HepG2 (cell line): ENCODE data around the gene BORCS5. TPM values are rescaled to one million over a fixed set of nuclear protein-coding genes. Genes with fewer than 3 reads are reported as not detected.
A peak's percentile ranks its signal among the peaks of the same experiment; 100 is the strongest.

Experiments used
- ATAC-seq: fragments of 200-7000 bp; cut with Tn5 transposase; 3 replicates; pipeline ENCODE4 v1.9.1; 2020; ENCODE audit warnings: mild to moderate bottlenecking, moderate library complexity
- BruUV-seq: library from RNA; stranded (reverse); fragments of 400-500 nt; replicated peaks from 2 replicates; lab custom pipeline; 2021; lab: Mats Ljungman, UMichigan
- CTCF ChIA-PET: fragments of 300-600 bp; formaldehyde crosslinking; extraction: SDS; loops from one replicate; lab custom pipeline; 2021; ENCODE audit warnings: low total read pairs, inconsistent platforms, low intra/inter-chr PET ratio; lab: Yijun Ruan, JAX
- POLR2A ChIA-PET: fragments of 350-600 bp; sonication (Branson Sonifier 250); formaldehyde crosslinking; loops from one replicate; lab custom pipeline; 2020; ENCODE audit warnings: antibody characterized with exemption, inconsistent platforms; lab: Yijun Ruan, JAX
- DNase-seq: peaks from one replicate; pipeline ENCODE4 v3.0.0-alpha.2; 2015; ENCODE audit warnings: low spot score
- FAIRE-seq: peaks from 3 replicates; lab custom pipeline; 2011; peaks lifted over from hg19 to GRCh38; lab: Jason Lieb, UNC
- H2AFZ ChIP-seq: one replicate; pipeline ENCODE4 v1.6.1; 2011; ENCODE audit warnings: low read length, inconsistent platforms
- H3K27ac ChIP-seq: fragments of 300-600 bp; 3 replicates; pipeline ENCODE4 v1.8.0; 2011; ENCODE audit warnings: mixed run types, mild to moderate bottlenecking, mixed read lengths, low read length, inconsistent platforms; ENCODE audit not compliant: insufficient read depth; ENCODE audit errors: extremely low read length
- H3K27me3 ChIP-seq, 2 experiments: fragments of 200-600 bp in 1 of 2; 2 replicates in 1 of 2; 3 replicates in 1 of 2; pipeline versions ENCODE4 v1.6.0 to v1.8.0; 2011; ENCODE audit warnings: low read length in 2 of 2, mild to moderate bottlenecking in 2 of 2, moderate library complexity in 2 of 2, inconsistent platforms in 1 of 2; ENCODE audit not compliant: insufficient read depth in 2 of 2, control insufficient read depth in 1 of 2
- H3K36me3 ChIP-seq, 2 experiments: fragments of 200-600 bp in 1 of 2; replicated peaks in 1 of 2; 2 replicates in 1 of 2; 3 replicates in 1 of 2; pipeline versions ENCODE4 v1.5.1 to v1.8.0; 2011; ENCODE audit warnings: low read length in 2 of 2, inconsistent platforms in 1 of 2; ENCODE audit not compliant: insufficient read depth in 2 of 2, control insufficient read depth in 1 of 2
- H3K4me1 ChIP-seq: 2 replicates; pipeline ENCODE4 v1.5.1; 2012; ENCODE audit warnings: low read length, inconsistent platforms; ENCODE audit not compliant: insufficient read depth
- H3K4me2 ChIP-seq: 2 replicates; pipeline ENCODE4 v1.6.0; 2011; ENCODE audit warnings: low read depth, low read length, inconsistent platforms
- H3K4me3 ChIP-seq, 3 experiments: fragments of 200-600 bp in 1 of 3; sonication (generic), shearing (Covaris generic) in 1 of 3; replicated peaks in 1 of 3; 2 replicates each; pipeline ENCODE4 v1.5.1; 2011 to 2016; ENCODE audit warnings: low read length in 3 of 3, inconsistent platforms in 2 of 3, low read depth in 2 of 3, mild to moderate bottlenecking in 2 of 3, control low read depth in 1 of 3, mixed read lengths in 1 of 3; ENCODE audit not compliant: insufficient read depth in 1 of 3
- H3K79me2 ChIP-seq: one replicate; pipeline ENCODE4 v1.6.1; 2011; ENCODE audit warnings: low read length, inconsistent platforms; ENCODE audit not compliant: insufficient read depth
- H3K9ac ChIP-seq: 2 replicates; pipeline ENCODE4 v1.6.0; 2011; ENCODE audit warnings: mild to moderate bottlenecking, low read depth, low read length, inconsistent platforms; ENCODE audit not compliant: insufficient read depth
- H3K9me3 ChIP-seq: 2 replicates; pipeline ENCODE4 v1.5.1; 2012; ENCODE audit warnings: mild to moderate bottlenecking, low read length
- H4K20me1 ChIP-seq: 2 replicates; pipeline ENCODE4 v1.6.0; 2011; ENCODE audit warnings: inconsistent platforms, mild to moderate bottlenecking, low read length, moderate library complexity; ENCODE audit not compliant: insufficient read depth
- AGO2 ChIP-seq: fragments of 200-400 bp; formaldehyde crosslinking; optimal IDR thresholded peaks from 2 replicates; pipeline ENCODE3; 2017; ENCODE audit warnings: mild to moderate bottlenecking, low read depth, low read length, moderate library complexity
- CBX2 ChIP-seq, 2 experiments: fragments of 200-600 bp in 1 of 2; sonication (generic); formaldehyde crosslinking in 1 of 2; IDR thresholded peaks; 2 replicates each; pipeline versions ENCODE4 v1.7.0 to v1.8.1; 2018 to 2022; ENCODE audit warnings: low read depth in 2 of 2, low read length in 1 of 2, mild to moderate bottlenecking in 1 of 2, missing genetic modification reagents in 1 of 2
- MAFF ChIP-seq: IDR thresholded peaks from 2 replicates; pipeline ENCODE4 v1.6.1; 2011; ENCODE audit warnings: low read depth, low read length, improper control_type of control experiment
- MAZ ChIP-seq, 2 experiments: sonication (generic) in 1 of 2; formaldehyde crosslinking in 1 of 2; IDR thresholded peaks; 2 replicates each; pipeline versions ENCODE4 v1.5.0 to v1.6.1; 2012 to 2020; ENCODE audit warnings: low read depth in 2 of 2, mild to moderate bottlenecking in 2 of 2, borderline replicate concordance in 1 of 2, improper control_type of control experiment in 1 of 2, low read length in 1 of 2, missing genetic modification reagents in 1 of 2, moderate library complexity in 1 of 2
- TCF7 ChIP-seq: sonication (generic); IDR thresholded peaks from 2 replicates; pipeline ENCODE4 v1.6.1; 2016; ENCODE audit warnings: antibody characterized with exemption, low read depth
- TOPORS ChIP-seq: sonication (generic); formaldehyde crosslinking; IDR thresholded peaks from 2 replicates; pipeline ENCODE4 v1.8.0; 2023; ENCODE audit warnings: mild to moderate bottlenecking, missing genetic modification reagents
- ZFP41 ChIP-seq: sonication (generic); formaldehyde crosslinking; IDR thresholded peaks from 2 replicates; pipeline ENCODE4 v1.4.0; 2020; ENCODE audit warnings: mild to moderate bottlenecking, missing genetic modification reagents, borderline replicate concordance
- ZNF570 ChIP-seq: sonication (generic); formaldehyde crosslinking; IDR thresholded peaks from 2 replicates; pipeline ENCODE4 v1.4.0; 2020; ENCODE audit warnings: mild to moderate bottlenecking, missing genetic modification reagents, borderline replicate concordance
- ZNF782 ChIP-seq: sonication (generic); formaldehyde crosslinking; IDR thresholded peaks from 2 replicates; pipeline ENCODE4 v1.4.0; 2020; ENCODE audit warnings: missing genetic modification reagents, mild to moderate bottlenecking, borderline replicate concordance
- ZNF792 ChIP-seq: IDR thresholded peaks from 2 replicates; pipeline ENCODE4 v1.6.1; 2016
- ZNF83 ChIP-seq: sonication (generic); formaldehyde crosslinking; IDR thresholded peaks from 2 replicates; pipeline ENCODE4 v1.4.0; 2020; ENCODE audit warnings: missing genetic modification reagents, mild to moderate bottlenecking, borderline replicate concordance
- WGBS: methylation state at CpG from one replicate; pipeline ENCODE4 v1.1.6; 2017; ENCODE audit warnings: low lambda C conversion rate; 5-methylcytosine and 5-hydroxymethylcytosine counted together
- in situ Hi-C: cut with HindIII; loops from 2 replicates; pipeline ENCODE4 v1.10.0; 2017; ENCODE audit warnings: low pct_unique_long_range_greater_than_20kb; ENCODE audit not compliant: extremely low pct_ligation_motif_present
- intact Hi-C: fragments of 100-400 bp; cut with micrococcal nuclease; formaldehyde crosslinking; loops from one replicate; pipeline ENCODE4 v1.10.0; 2022; ENCODE audit not compliant: unreplicated experiment
- polyA plus RNA-seq, 8 experiments: library from polyadenylated mRNA; depleted of rRNA in 3 of 8; stranded (reverse) in 7 of 8; unstranded in 1 of 8; fragments of >200 nt; fragmentation: Illumina TruSeq in 4 of 8; extraction: Trizol in 4 of 8; gene quantifications; 2 replicates each; pipeline versions ENCODE4 v1.2.1 to v1.2.3, GENCODE V29; 2011 to 2016; ENCODE audit warnings: low read depth in 4 of 8, missing spikeins in 1 of 8, mixed read lengths in 1 of 8; ENCODE audit not compliant: insufficient read depth in 1 of 8
- total RNA-seq, 5 experiments: library from RNA; depleted of rRNA; stranded (reverse); fragments of >200 nt; fragmentation: Illumina TruSeq; extraction: Trizol; gene quantifications; 2 replicates each; pipeline ENCODE4 v1.2.3, GENCODE V29; 2016; ENCODE audit warnings: low read depth in 1 of 5
- TF ChIP-seq, protein P1 (sequence below): sonication (generic); formaldehyde crosslinking; IDR thresholded peaks from 2 replicates; pipeline ENCODE4 v1.5.0; 2020; ENCODE audit warnings: missing genetic modification reagents
- TF ChIP-seq, protein P2 (sequence below): sonication (generic); formaldehyde crosslinking; IDR thresholded peaks from 2 replicates; pipeline ENCODE4 v1.5.0; 2020; ENCODE audit warnings: missing genetic modification reagents, mild to moderate bottlenecking, borderline replicate concordance
- TF ChIP-seq, protein P3 (sequence below): sonication (generic); IDR thresholded peaks from 2 replicates; pipeline ENCODE4 v1.6.1; 2016; ENCODE audit warnings: low read depth, borderline replicate concordance

The BORCS5 gene
- total and polyA plus RNA-seq, 2 of the 13 experiments (the other 11 are each of a cell fraction or from before 2014, with no cell fraction given), result 3.9 to 4.7 TPM

DNA sequence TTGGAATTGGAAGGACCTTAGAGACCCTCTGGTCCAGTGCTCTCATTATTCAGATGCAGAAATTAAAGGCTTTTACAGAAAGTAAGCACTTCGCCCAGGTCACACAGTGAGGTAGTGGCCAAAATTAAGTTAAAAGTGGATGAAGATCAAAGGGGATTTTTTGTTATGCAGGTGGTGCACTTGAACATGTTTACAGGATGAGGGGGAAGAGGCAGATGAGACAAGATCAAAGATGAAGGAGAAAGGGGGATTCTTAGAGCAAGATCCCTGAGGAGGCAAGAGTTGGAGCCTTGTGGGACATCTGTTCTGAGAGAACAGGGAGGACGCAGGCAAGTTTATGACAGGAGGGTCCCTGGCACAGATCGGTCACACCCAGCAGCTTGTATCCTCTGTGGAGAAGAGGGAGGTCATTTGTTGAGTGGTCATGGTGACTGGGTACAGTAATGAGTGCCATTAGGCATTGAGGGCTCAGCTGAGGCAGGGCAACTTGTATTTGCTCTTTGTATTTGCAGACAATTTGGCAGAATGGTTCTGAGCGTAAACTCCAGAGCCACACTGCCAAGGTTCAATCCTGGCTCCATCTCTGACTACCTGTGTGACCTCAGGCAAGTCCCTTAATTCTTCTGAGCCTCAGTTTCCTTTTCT lies 84.0 kb downstream of the BORCS5 start:
- Histone ChIP-seq H3K4me2 (no peak overlapping the region), H2AFZ (no peak overlapping the region), H3K79me2 (no peaks in the 10 kb centered on the region), H3K4me1 (peaks cover 47% of the 10 kb centered on the region), H3K27me3 (no peaks in the 10 kb centered on the region), H3K9ac (no peak overlapping the region), H3K9me3 (no peaks in the 10 kb centered on the region), H3K36me3 (no peaks in the 10 kb centered on the region; a peak in 2 of 5 replicates), H3K4me3 (no peak overlapping the region), H3K27ac (peak overlapping the region; percentile 22), H4K20me1 (no peaks in the 10 kb centered on the region)
- POLR2A ChIA-PET, result interaction anchor here (1.2 to 1.8 kb wide), 3 partner anchors 37 to 56 kb away, joined by 3 to 8 read pairs (median 5); no protein-coding TSS in a partner anchor
- whole genome bisulfite sequencing, result 100% methylated on average over 4 of the region's 4 CpGs
- ATAC-seq (no peak; the same call in 2 of the 3 replicates), FAIRE-seq (no peak), DNase-seq (no peak)
- intact Hi-C loops, result no loop called here
- BruUV-seq, result no TSS peak
- CTCF ChIA-PET, result no interaction called here
- in situ Hi-C loops, result no loop called here
- TF ChIP-seq ZNF782 (CRISPR knock-in tag), result no peak
- no peak for TF ChIP-seq TOPORS (CRISPR knock-in tag)
- peak; percentile 35; the same call in 1 of the 2 replicates for TF ChIP-seq TCF7

DNA sequence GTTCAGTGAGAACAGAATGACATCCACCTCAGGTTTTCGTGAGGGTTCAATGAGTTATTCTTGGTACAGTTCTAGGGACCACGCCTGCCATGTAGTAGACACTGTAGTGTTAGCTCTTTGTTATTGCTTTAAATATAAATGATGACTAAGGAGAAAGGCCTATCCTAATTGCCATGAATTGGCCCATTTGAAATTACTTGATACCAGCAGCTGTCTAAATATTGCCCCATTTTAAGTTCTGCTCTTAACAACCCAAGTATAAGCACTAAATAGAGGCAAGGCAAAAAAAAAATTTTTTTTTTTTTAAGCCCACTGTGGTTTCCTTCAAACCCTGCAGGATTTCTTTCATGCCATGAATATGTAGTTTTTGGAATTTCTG lies 84.5 kb downstream of the BORCS5 start:
- POLR2A ChIA-PET, result interaction anchor here (1.2 to 1.5 kb wide), 2 partner anchors 38 to 57 kb away, joined by 3 to 8 read pairs; no protein-coding TSS in a partner anchor
- Histone ChIP-seq H3K27ac (no peak overlapping the region), H3K9me3 (no peaks in the 10 kb centered on the region), H3K36me3 (no peaks in the 10 kb centered on the region; a peak in 2 of 5 replicates), H3K27me3 (no peaks in the 10 kb centered on the region), H3K4me3 (no peak overlapping the region), H3K9ac (no peak overlapping the region), H2AFZ (no peak overlapping the region), H3K4me2 (no peak overlapping the region), H3K79me2 (no peaks in the 10 kb centered on the region), H3K4me1 (peaks cover 52% of the 10 kb centered on the region), H4K20me1 (no peaks in the 10 kb centered on the region)
- no TSS peak for BruUV-seq
- in situ Hi-C loops (no loop called here), intact Hi-C loops (no loop called here)
- FAIRE-seq, result no peak
- WGBS, result 100% methylated on average over 2 of the region's 2 CpGs
- CTCF ChIA-PET, result no interaction called here
- DNase-seq, result no peak
- no peak for ATAC-seq
- TF ChIP-seq, protein P1, sequence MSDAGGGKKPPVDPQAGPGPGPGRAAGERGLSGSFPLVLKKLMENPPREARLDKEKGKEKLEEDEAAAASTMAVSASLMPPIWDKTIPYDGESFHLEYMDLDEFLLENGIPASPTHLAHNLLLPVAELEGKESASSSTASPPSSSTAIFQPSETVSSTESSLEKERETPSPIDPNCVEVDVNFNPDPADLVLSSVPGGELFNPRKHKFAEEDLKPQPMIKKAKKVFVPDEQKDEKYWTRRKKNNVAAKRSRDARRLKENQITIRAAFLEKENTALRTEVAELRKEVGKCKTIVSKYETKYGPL (CRISPR knock-in tag), result no peak
- TF ChIP-seq, protein P2, sequence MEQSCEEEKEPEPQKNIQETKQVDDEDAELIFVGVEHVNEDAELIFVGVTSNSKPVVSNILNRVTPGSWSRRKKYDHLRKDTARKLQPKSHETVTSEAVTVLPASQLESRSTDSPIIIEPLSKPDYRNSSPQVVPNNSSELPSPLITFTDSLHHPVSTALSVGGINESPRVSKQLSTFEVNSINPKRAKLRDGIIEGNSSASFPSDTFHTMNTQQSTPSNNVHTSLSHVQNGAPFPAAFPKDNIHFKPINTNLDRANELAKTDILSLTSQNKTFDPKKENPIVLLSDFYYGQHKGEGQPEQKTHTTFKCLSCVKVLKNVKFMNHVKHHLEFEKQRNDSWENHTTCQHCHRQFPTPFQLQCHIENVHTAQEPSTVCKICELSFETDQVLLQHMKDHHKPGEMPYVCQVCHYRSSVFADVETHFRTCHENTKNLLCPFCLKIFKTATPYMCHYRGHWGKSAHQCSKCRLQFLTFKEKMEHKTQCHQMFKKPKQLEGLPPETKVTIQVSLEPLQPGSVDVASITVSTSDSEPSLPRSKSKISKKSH (CRISPR knock-in tag), result no peak
- TF ChIP-seq AGO2, result no peak
- no peak for TF ChIP-seq ZNF570 (CRISPR knock-in tag)
- TF ChIP-seq, protein P3, sequence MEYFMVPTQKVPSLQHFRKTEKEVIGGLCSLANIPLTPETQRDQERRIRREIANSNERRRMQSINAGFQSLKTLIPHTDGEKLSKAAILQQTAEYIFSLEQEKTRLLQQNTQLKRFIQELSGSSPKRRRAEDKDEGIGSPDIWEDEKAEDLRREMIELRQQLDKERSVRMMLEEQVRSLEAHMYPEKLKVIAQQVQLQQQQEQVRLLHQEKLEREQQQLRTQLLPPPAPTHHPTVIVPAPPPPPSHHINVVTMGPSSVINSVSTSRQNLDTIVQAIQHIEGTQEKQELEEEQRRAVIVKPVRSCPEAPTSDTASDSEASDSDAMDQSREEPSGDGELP, result no peak
- no peak for TF ChIP-seq CBX2 (IDR thresholded peaks at IDR 0.05; ENCODE audit: low read depth, low read length)
- TF ChIP-seq CBX2 (CRISPR knock-in tag; IDR thresholded peaks at IDR 0.05; ENCODE audit: low read depth), result no peak
- no peak for TF ChIP-seq ZNF83
- TF ChIP-seq ZNF792, result no peak
- no peak for TF ChIP-seq MAZ (IDR thresholded peaks at IDR 0.05; ENCODE audit: borderline replicate concordance, low read depth, low read length)
- TF ChIP-seq MAZ (CRISPR knock-in tag; IDR thresholded peaks at IDR 0.05; ENCODE audit: low read depth), result no peak
- no peak for TF ChIP-seq ZFP41 (CRISPR knock-in tag)
- peak; percentile 63 for TF ChIP-seq MAFF
